TTC549 (cell line): ENCODE results near the gene CDCA8.
A peak's percentile ranks its signal among the peaks of the same experiment; 100 is the strongest.

Experiments used
- FAIRE-seq: peaks from 2 replicates; lab custom pipeline; 2012; peaks lifted over from hg19 to GRCh38; lab: Jason Lieb, UNC

CDCA8 gene

DNA sequence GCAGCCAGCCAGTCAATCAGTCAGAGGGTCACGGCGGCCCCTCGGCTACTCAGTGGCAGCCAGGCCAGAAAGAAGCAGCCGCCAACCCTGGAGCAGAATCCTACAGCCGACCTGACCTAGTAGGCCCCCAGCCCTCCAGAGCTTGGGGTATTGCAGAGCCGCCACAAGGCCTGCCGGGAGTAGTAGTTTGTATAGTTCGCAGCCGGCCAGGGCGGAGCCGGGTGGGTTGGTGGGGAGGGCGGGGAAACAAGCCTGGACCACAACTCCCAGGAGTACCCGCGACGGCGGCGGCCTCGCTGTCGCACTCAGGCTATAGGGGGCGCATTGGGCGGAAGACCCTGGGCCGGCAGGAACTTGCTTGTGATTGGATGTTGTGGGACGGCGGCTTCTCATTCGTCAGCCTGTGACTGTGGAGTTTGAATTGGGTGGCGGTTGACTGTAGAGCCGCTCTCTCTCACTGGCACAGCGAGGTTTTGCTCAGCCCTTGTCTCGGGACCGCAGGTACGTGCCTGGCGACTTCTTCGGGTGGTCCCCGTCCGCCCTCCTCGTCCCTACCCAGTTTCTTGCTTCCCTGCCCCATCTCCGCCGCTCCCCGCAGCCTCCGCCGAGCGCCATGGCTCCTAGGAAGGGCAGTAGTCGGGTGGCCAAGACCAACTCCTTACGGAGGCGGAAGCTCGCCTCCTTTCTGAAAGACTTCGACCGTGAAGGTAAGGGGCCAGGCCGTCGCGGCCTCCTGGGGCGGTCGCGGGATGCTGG is at the start of gene CDCA8:
CDCA8 (plus strand) TSS at position 439 of the 756 bp plus-strand sequence; CDS start at position 614, 175 bp downstream.
- peak; percentile 69 for FAIRE-seq

DNA sequence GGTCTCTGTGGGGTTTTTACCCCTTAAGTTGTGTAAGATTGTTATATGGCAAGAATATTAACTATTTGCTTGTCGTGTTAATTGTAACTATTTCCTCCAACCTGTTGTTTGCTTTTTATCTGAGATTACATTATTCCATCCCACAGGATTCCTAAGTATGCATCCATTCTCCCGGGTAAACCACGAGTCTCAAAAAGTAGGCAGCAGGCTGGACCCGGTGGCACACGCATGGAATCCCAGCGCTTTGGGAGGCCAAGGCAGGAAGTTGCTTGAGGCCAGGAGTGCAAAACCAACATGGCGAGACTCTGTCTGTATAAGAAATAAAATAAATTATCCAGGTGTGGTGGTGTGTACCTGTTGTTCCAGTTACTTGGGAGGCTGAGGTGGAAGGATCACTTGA is 45.0 kb upstream of the CDCA8 start:
- no peak for FAIRE-seq

DNA sequence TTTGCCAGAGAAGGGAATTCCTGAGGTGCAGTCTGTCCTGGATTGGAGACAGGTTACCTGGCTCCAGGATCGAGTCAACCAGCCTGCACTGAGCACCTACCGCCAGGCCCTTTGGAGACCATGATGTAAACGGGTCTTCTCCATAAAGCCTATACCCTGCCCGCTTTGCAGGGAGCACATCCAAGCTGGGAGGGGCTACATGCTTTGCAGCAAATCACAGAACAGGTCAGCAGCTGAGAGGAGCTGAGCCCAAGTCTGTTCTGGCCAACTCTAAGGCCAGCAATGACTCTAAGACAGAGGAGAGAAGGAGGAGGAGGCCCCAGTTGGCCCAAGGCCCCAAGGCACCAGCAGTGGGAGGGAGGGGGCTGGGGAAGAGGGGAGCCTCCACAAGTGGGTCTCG is 42.1 kb upstream of the CDCA8 start:
- FAIRE-seq = no peak

DNA sequence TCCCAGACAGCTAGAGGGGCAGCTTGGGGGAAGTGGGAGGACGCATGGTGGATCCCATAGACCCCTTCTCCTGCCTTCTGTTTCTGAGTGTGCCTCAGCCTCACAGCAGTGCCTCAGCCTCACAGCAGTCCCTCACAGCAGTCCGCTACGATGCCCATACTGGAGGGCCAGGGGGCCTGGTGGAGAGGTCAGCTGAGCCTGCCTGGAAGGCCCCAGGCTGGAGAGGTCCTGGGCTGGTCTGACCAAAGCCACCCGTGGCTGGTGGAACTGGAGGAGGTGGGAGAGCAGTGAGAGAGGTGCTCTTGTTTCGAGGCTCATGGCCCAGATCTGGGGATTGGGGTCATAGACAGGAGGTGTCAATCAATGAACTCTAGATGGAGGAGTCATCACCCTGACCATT is 41.6 kb upstream of the CDCA8 start:
- no peak for FAIRE-seq

DNA sequence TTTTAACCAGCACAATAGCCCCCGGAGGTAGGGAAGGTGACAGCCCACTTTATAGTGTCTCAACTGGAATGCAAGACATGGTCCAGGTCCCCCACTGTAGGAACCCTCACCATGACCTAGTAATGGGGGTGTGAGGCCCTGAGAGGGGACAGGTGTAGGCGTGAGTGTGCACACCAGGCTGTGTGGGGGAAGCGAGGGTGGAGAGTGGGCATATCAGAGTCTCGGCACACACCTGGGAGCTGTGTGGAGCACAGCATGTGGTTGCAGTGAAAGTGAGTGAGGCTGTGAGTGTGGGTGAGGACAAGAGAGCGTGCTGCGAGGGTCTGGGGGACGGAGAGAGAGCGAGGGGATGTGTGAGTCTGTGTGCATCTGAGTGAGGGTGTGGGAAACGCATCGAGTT is 40.5 kb upstream of the CDCA8 start:
- FAIRE-seq = no peak

DNA sequence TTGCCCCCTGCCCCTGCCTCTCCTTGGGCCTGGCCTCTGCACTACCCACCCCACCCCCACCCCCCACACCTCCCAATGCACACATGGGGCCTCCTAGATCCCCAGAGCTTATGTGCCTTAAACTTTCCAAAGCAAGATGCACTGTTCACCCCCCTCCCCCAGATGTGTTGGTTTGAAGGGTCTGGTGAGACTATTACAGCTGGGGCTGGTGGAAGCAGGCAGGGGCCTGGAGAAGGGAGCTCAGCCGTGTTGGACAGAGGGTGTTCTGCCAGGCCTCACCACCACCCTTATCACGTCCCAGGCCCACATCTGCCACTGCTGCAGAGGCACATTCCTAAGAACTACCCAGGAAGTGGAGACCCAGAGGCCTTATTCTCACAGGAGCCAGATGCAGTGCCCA is 39.3 kb upstream of the CDCA8 start:
- no peak for FAIRE-seq

DNA sequence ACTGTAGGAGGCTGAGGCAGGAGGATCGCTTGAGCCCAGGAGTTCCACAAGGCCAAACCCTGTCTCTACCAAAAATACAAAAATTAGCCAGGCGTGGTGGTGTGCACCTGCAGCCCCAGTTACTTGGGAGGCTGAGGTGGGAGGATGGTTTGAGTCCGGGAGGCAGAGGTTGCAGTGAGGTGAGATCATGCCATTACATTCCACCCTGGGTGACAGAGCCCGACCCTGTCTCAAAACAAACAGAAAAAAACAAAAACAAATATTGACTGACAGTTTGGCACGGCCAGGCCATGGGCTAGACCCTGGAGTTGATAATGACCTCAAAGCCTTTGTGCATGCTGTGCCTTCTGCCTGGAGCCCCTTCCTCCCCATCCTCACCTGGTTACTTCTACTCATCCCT is 38.4 kb upstream of the CDCA8 start:
- FAIRE-seq = no peak

DNA sequence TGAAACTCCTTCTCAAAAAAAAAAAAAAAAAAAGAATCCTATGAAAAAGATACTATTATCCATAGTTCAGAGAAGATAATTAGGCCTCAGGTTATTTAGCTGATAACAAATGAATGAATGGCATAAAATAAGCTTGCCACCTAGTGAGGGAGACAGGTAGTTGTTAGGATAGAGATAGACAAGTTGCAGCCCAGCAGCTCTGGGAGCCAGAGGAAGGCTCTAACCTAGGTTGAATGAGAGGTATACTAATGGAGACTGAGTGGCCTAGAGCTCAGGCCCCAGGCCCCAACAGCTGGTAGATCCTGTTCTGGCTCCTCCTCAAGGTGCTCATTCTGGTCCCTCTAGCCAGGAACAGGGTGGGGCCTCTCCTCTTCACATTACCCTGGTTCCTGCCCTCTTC is 37.0 kb upstream of the CDCA8 start:
- no peak for FAIRE-seq

DNA sequence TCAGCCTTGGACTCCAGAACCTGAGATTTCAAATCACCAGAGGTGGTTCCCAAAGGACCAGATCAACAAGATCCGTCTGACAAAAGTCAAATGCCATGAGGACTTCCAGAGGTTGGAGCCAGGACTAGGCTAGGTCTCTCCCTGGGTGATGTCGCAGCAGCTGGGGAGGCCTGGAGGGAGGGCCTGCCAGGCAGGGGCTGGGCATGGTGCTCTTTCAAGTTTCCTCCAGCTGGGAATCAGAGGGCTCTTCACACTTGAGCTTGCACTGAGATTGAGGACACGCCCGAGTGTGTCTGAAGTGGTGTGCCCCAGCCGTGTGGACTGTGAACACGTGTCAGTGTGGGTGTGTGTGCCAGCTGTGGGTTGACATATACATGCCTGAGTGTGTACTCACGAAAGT is 36.3 kb upstream of the CDCA8 start:
- FAIRE-seq = no peak

DNA sequence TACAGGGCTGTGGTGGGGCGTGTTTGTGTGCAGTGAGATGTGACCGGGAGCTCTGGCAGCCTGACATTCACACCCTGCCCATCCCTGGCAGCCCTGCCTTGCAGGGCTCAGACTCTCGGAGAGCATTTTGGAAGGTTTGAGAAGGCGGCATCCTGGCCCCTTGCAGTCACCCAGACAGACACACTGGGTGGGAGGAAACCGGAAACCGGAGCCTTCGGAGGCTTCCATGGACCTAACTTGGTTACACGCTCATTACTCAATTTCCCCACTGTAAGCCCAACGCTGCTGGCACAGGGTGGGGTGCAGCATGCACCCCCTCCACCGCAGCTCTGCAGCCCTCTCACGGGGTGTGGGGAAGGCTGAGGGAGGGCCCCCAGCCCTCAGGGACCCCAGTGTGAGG is 35.4 kb upstream of the CDCA8 start:
- no peak for FAIRE-seq

DNA sequence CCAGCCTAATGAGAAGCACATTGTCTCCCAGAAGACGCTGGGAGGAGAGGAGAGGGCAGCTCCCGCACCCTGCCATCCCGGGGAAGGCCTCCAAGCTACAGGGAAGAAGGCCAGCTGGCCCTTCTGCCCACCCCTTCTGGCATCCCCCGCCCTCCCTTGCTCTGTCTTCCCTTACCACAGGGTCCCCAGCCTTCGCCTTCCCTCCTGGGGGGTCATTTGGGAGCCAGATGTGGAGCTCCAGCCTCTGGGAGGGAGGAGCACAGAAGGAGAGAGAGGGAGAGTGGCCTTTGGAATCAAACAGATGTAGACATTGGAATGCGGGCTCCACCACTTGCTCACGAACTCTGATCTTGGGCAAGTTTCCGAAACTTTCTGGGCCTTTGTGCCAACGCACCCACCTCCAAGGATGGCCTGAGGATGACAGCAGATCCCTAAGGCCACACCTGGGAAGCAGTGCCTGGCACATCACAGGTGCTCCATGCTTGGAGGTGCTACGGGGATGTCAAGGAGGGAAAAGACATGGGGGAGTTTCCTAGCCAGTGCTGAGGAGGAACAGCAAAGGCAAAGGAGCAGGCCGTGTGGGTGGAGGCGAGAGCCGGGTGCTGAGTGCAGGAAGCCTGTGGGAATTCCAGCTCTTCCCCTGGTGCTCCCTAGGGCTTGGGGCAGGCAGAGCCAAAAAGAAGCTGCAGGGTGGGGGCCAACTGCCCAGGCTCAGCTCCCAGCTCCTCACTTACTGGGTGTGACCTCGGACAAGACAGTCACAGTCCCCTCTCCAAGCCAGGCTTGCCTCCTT is 34.5 kb upstream of the CDCA8 start:
- no peak for FAIRE-seq

DNA sequence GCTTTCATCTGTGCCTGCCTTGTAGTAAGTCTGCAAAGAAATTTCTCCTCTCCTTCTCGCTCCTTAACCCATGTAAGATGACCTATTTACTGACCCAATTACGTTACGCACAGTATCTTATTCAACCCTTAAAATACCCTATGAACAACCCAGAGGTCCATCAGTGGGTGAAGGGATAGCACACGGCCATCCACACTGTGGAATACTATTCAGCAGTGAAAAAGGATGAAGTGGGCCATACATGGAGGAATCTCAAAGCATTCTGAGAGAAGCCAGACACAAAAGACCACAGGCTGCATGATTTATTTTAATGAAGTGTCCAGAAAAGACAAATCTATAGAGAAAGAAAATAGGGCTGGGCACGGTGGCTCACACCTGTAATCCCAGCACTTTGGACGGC is 33.8 kb upstream of the CDCA8 start:
- no peak for FAIRE-seq

DNA sequence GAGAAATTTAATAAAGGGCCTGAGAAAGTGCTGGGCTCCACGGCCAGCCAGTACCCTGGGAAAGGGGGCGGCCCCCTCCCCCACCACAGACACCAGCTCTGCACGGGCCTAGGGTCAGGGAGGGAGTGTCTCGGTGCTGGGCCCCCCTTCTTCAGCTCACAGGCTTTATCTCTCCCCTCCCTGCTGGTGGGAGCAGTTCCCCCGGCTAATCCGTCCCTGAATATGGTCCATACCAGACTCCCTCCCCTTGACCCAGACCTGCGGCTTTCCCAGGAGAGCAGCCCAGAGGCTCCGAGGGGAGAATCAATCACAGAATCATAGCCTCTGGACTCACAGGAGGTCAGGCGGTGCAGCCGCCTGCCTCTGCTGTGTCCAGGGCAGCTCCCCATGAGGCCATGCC is 31.7 kb upstream of the CDCA8 start:
- FAIRE-seq = no peak

DNA sequence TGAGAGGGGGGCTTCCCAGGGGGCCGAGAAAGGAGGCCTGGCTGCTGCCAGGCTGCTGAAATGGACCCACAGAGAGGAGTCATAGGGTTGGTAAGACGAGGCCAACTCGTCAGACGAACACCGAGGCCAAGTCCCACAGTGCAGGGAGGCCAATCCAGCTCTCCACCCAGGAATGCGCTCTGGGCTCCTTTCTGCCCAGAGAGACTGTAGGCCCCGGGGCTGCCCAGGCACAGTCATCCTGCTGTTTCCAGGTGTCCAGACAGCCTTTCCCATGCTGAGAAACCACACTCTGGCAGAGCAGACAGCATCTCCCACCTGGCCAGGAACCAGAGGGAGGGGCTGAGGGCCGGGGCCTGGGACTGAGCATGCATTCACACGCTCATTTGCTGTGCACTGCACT is 30.9 kb upstream of the CDCA8 start:
- FAIRE-seq = no peak

DNA sequence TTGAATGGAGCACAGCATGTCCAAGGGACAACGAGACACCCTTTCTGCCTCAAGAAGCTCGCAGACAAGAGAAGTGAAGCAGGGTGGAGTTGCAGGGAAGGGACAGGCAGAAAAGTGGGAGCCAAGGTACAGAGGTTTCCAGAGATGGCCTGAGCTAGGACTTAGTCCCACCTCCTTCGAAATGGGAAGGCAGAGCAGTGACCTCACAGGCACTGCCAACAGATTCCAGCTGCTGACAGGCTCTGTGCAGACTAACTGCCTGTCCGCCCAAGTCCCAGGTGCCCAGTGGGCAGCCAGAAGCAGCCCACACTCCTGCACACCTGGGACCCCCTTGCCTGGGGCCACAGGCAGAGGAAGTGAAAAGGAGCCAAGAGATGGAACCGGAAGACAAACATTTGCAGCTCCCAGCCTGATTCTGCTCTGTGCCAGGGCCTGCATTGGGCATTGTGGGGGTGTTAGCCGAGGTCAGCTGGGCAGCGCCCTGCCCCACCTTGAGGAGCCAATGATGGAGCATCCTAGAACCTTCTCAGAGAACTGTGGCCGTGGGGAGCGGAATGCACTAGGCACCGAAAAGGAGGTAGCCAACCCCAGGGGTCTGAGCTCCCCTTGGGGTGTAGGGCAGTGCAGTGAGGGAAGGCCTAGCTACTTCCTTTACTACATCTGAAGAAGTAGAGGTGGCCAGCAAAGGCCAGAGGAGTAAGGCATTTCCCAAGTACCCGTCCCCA is 30.1 kb upstream of the CDCA8 start:
- no peak for FAIRE-seq

DNA sequence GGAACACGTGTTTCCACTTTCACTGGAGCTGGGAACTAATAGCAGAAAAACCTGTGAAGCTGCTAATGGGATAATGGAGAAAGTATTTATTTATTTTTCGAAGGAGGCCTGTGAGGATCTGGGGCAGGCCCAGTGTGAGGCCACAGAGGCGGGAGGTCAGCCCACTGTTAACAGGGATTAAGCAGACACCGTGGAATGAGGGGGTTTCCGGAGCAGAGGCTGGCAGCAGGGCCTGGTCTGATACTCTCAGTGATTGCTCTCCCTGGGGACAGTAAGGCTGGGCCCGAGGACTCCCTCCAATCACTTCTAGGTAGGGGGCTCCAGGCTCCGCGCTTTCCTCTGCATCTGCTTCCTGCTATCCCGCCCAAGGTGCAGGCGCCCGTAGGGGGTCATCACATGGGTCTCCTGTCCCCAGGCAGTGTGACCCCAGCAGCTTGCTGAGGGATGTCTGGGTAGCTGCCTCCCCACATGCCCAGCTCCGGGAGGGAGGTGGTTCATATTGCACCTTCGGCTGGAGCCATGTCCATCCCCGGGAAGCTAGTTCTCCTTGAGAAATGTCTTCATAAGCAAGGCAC is 28.8 kb upstream of the CDCA8 start:
- no peak for FAIRE-seq

DNA sequence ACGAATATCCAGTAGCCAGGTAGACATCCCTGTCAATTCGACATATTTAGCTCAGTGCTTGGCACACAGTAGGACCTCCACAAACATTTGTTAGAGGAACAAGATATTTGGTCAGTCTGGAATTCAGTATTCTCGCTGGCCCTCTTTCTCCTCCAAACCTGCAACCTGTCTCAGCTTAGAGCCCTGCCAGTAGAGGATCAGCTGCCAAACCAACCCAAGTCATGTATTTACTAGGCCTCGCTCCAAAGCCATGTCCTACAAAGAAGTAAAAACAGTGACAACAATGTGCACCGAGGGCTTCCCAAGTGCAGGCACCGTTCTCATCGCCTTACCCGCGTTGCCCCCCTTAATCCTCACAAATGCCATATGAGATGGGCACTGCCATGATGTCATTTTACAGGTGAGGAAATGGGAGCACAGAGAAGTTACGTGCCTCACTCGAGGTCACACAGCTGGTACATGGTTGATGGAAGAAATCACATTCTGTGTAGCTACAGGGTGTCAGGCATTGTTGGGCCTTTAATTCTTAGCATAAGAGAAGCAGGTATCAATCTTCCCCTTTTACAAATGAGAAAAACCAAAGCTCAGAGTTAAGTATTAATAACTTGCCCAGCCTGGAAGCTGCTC is 26.0 kb upstream of the CDCA8 start:
- FAIRE-seq = no peak

DNA sequence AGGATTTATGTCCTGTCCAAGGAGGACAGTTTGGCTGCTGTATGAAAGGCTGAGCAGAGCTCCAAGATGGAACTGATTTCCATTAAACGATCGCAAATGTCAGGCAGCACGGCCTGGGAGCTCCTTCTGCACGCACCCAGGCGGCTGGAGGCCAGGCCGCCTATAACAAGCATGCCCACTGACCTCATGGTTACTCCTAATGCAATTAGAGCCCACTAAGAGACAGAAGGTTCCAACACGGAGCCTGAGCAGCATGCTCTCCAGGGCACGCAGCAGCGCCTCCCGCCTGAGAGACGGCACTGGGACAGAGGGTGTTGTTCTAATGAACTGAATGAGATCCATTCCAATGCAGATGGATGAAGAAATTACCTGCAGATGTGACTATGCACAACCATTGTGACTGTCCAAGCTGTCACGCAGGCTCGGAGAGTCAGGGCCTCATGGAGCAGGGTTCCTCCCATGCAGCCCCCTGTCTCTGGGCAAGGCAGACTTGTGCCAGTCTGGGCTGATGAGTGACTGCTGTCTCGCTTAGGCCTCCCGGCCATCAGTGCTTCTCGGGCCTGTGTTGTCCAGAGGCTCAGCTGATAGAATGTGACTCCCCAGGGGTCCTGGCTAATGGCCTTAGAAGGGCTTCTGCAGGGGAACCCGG is 25.2 kb upstream of the CDCA8 start:
- no peak for FAIRE-seq

DNA sequence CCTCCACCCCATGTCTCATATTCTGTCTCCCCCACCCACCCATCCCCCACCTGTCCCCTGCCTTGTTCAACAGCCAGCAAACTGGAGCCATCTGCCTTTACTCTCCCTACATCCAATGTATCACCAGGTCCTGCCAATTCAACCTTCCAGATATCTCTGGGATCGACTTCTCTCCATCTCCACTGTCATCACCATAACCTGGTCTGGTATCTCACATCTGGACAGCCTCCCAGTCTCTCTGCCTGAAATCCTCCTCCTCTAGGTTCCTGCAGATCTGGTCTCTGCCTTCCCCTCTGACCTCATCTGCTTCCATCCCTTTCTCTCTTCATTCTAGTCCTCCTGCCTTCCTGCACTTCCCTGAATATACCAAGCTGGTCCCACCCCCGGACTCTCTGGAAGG is 22.2 kb upstream of the CDCA8 start:
- no peak for FAIRE-seq

DNA sequence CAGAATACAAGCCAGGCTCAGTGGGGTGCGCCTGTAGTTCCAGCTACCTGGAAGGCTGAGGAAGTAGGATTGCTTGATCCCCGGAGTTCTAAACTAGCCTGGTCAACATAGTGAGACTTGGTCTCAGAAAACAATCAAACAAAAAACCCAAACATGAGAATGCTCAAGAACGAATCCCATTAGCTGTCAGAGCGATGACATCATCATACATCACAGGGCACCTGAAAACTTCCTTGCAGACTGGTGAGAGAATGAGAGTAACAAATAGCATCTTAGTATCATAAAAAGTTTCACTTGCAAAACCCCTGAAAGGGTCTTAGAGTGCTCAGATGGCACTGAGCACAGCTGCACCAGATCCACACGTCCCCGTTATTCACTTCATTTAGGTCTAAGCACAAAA is 21.1 kb upstream of the CDCA8 start:
- no peak for FAIRE-seq

DNA sequence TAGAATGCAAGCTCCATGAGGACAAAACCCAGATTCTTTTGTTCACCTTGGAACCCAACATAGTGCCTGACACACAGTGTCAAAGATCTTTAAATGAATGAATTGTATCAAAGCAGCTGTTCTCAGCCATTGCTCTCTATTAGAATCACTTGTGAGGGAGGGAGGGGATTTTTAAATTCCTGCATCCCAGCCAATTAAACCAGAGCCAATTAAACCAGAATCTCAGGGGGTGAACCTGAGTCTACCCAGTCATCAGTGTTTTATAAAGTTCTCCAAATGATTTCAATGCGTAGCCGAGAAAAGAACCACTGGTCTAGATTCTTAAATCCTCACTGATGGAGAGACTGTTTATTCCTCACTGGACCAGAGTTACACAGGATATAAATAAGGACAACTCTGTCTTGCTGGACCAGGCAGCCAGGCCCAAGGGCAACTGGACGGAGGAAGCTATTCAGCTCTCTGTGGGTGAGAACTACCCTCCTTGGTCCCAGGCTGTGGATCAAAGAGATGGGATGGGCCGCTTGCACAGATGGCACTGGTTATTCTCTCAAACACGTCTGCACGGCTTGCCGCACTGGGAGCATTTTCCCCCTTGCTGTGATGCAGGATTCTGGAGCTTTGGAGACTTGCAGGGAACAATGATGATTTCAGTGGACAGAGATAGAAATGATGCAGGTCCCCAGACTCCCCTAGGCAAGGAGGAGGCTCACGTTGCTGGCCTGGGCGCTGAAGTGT is 20.0 kb upstream of the CDCA8 start:
- no peak for FAIRE-seq
